SK-N-SH (cell line): ENCODE data around the gene POLR3H. TPM values are rescaled to one million over a fixed set of nuclear protein-coding genes. Genes with fewer than 3 reads are reported as not detected.

Experiments
- CTCF ChIA-PET: fragments of 300-600, 350-600 bp; formaldehyde crosslinking; extraction: SDS; loops from one replicate; lab custom pipeline; 2021; lab: Yijun Ruan, JAX
- POLR2A ChIA-PET: fragments of 350-600 bp; sonication (Branson Sonifier 250); formaldehyde crosslinking; extraction: SDS; loops from one replicate; lab custom pipeline; 2020; ENCODE audit warnings: antibody characterized with exemption, inconsistent platforms; lab: Yijun Ruan, JAX
- DNase-seq: peaks from one replicate; pipeline ENCODE4 v3.0.0; 2012
- H2AFZ ChIP-seq: fragments of 200-600 bp; sonication (generic); 2 replicates; pipeline ENCODE4 v1.8.1; 2016; ENCODE audit warnings: antibody characterized with exemption, mild to moderate bottlenecking, low read depth
- H3F3A ChIP-seq: fragments of 200-600 bp; sonication (generic); replicated peaks from 2 replicates; pipeline ENCODE3; 2016; ENCODE audit warnings: antibody characterized with exemption, mild to moderate bottlenecking; ENCODE audit not compliant: insufficient read depth
- H3K27ac ChIP-seq, 2 experiments: fragments of 200-500 bp in 1 of 2; fragments of 200-600 bp in 1 of 2; sonication (Bioruptor generic) in 1 of 2; sonication (generic), shearing (Covaris generic) in 1 of 2; 2 replicates each; pipeline versions ENCODE4 v1.5.1 to v1.6.1; 2014 to 2016; ENCODE audit warnings: low read depth in 2 of 2, inconsistent platforms in 1 of 2, low read length in 1 of 2, mild to moderate bottlenecking in 1 of 2, mixed read lengths in 1 of 2
- H3K27me3 ChIP-seq: fragments of 200-600 bp; sonication (generic), shearing (Covaris generic); 2 replicates; pipeline ENCODE4 v1.6.1; 2016; ENCODE audit warnings: mixed run types; ENCODE audit not compliant: insufficient read depth
- H3K36me3 ChIP-seq, 2 experiments: fragments of 200-500 bp in 1 of 2; fragments of 200-600 bp in 1 of 2; sonication (Bioruptor generic) in 1 of 2; sonication (generic) in 1 of 2; replicated peaks in 1 of 2; 2 replicates each; pipeline versions ENCODE3 to v1.5.1; 2014 to 2016; ENCODE audit warnings: low read length in 1 of 2, mild to moderate bottlenecking in 1 of 2; ENCODE audit not compliant: insufficient read depth in 2 of 2, control insufficient read depth in 1 of 2
- H3K4me1 ChIP-seq, 2 experiments: fragments of 200-500 bp in 1 of 2; fragments of 200-600 bp in 1 of 2; sonication (Bioruptor generic) in 1 of 2; sonication (generic), shearing (Covaris generic) in 1 of 2; 2 replicates each; pipeline versions ENCODE4 v1.5.1 to v1.6.1; 2014 to 2016; ENCODE audit warnings: low read depth in 1 of 2, low read length in 1 of 2, mixed run types in 1 of 2; ENCODE audit not compliant: insufficient read depth in 2 of 2, control insufficient read depth in 1 of 2
- H3K4me2 ChIP-seq: fragments of 200-600 bp; sonication (generic), shearing (Covaris generic); 2 replicates; pipeline ENCODE4 v1.6.1; 2017; ENCODE audit warnings: mixed run types
- H3K4me3 ChIP-seq, 2 experiments: fragments of 200-500 bp in 1 of 2; fragments of 200-600 bp in 1 of 2; sonication (Bioruptor generic) in 1 of 2; sonication (generic), shearing (Covaris generic) in 1 of 2; 2 replicates each; pipeline versions ENCODE4 v1.5.1 to v1.8.1; 2014 to 2016; ENCODE audit warnings: low read depth in 2 of 2, inconsistent platforms in 1 of 2, low read length in 1 of 2, mild to moderate bottlenecking in 1 of 2, mixed read lengths in 1 of 2, moderate library complexity in 1 of 2
- H3K79me2 ChIP-seq: fragments of 200-600 bp; sonication (generic); 2 replicates; pipeline ENCODE4 v1.8.1; 2017; ENCODE audit warnings: mild to moderate bottlenecking; ENCODE audit not compliant: insufficient read depth
- H3K9ac ChIP-seq: fragments of 200-600 bp; sonication (generic); 2 replicates; pipeline ENCODE4 v1.6.1; 2017; ENCODE audit warnings: mixed run types
- H3K9me2 ChIP-seq: fragments of 200-600 bp; sonication (generic); 2 replicates; pipeline ENCODE4 v1.6.1; 2017; ENCODE audit warnings: mixed run types
- H3K9me3 ChIP-seq: fragments of 200-600 bp; sonication (generic); 2 replicates; pipeline ENCODE4 v1.6.1; 2017; ENCODE audit warnings: mixed run types, mild to moderate bottlenecking, moderate library complexity
- H4K20me1 ChIP-seq: fragments of 200-600 bp; sonication (generic); 2 replicates; pipeline ENCODE4 v1.6.1; 2017; ENCODE audit warnings: mild to moderate bottlenecking, mixed run types; ENCODE audit not compliant: insufficient read depth
- EP300 ChIP-seq, 2 experiments: IDR thresholded peaks; 2 replicates each; pipeline versions ENCODE4 v1.4.0 to v1.6.1; 2012; ENCODE audit warnings: borderline replicate concordance in 1 of 2, low read depth in 1 of 2, low read length in 1 of 2
- EZH2phosphoT487 ChIP-seq: fragments of 200-600 bp; sonication (generic); IDR thresholded peaks from 2 replicates; pipeline ENCODE4 v1.6.1; 2017; ENCODE audit warnings: low read depth, mixed run types, mild to moderate bottlenecking, antibody characterized with exemption, moderate library complexity, borderline replicate concordance
- FOXJ3 ChIP-seq: sonication (generic); formaldehyde crosslinking; IDR thresholded peaks from 2 replicates; pipeline ENCODE4 v1.5.1; 2020; ENCODE audit warnings: mild to moderate bottlenecking, missing genetic modification reagents
- GATA2 ChIP-seq: sonication (generic); formaldehyde crosslinking; IDR thresholded peaks from 2 replicates; pipeline ENCODE4 v1.5.0; 2020; ENCODE audit warnings: mild to moderate bottlenecking, missing genetic modification reagents
- IRF3 ChIP-seq: fragments of 150-350 bp; IDR thresholded peaks from 2 replicates; pipeline ENCODE4 v1.6.1; 2016; ENCODE audit warnings: mild to moderate bottlenecking, low read depth, low read length
- JUND ChIP-seq: IDR thresholded peaks from 2 replicates; pipeline ENCODE4 v1.4.0; 2012
- MXI1 ChIP-seq: IDR thresholded peaks from 2 replicates; pipeline ENCODE4 v1.6.1; 2012; ENCODE audit warnings: mild to moderate bottlenecking, low read depth, low read length, improper control_type of control experiment
- NFIC ChIP-seq: IDR thresholded peaks from 2 replicates; pipeline ENCODE4 v1.4.0; 2012; ENCODE audit warnings: borderline replicate concordance
- PBX3 ChIP-seq: IDR thresholded peaks from 2 replicates; pipeline ENCODE4; 2012
- POLR2AphosphoS5 ChIP-seq: IDR thresholded peaks from 2 replicates; pipeline ENCODE4 v1.6.1; 2012; ENCODE audit warnings: low read depth, low read length
- RAD21 ChIP-seq: IDR thresholded peaks from 2 replicates; pipeline ENCODE4 v1.6.1; 2012; ENCODE audit warnings: mild to moderate bottlenecking, low read length
- RCOR1 ChIP-seq: fragments of 150-350 bp; IDR thresholded peaks from 2 replicates; pipeline ENCODE4 v1.6.1; 2017; ENCODE audit warnings: antibody characterized with exemption, low read length
- RXRA ChIP-seq: IDR thresholded peaks from 2 replicates; pipeline ENCODE4 v1.4.0; 2012; ENCODE audit warnings: low read depth, mild to moderate bottlenecking, borderline replicate concordance
- SIN3A ChIP-seq: IDR thresholded peaks from 2 replicates; pipeline ENCODE4 v1.6.1; 2012; ENCODE audit warnings: low read depth, mild to moderate bottlenecking, low read length, moderate library complexity, borderline replicate concordance
- SMC3 ChIP-seq: IDR thresholded peaks from 2 replicates; pipeline ENCODE4 v1.6.1; 2012; ENCODE audit warnings: low read depth, low read length, improper control_type of control experiment
- TAF1 ChIP-seq: IDR thresholded peaks from 2 replicates; pipeline ENCODE4 v1.6.1; 2012; ENCODE audit warnings: low read depth, mild to moderate bottlenecking, low read length, moderate library complexity, borderline replicate concordance
- TCF12 ChIP-seq: IDR thresholded peaks from 2 replicates; pipeline ENCODE4 v1.4.0; 2012
- ZBTB33 ChIP-seq: IDR thresholded peaks from 2 replicates; pipeline ENCODE4 v1.4.0; 2012; ENCODE audit warnings: low read depth, borderline replicate concordance
- WGBS: methylation state at CpG from one replicate; pipeline ENCODE4 v1.1.6; 2017; ENCODE audit warnings: low lambda C conversion rate; 5-methylcytosine and 5-hydroxymethylcytosine counted together
- polyA plus RNA-seq, 3 experiments: library from polyadenylated mRNA; depleted of rRNA; stranded (reverse); fragments of >200 nt; gene quantifications; 2 replicates each; pipeline ENCODE4 v1.2.3, GENCODE V29; 2012

The POLR3H gene
- polyA plus RNA-seq, 1 of the 3 experiments (the other 2 are of a cell fraction): 22.9 TPM

GRCh38 chr22:41579297-41579996 lies 35.2 kb upstream of the POLR3H start (continued):
- TF ChIP-seq ZBTB33: no peak
- TF ChIP-seq POLR2AphosphoS5: no peak
- TF ChIP-seq IRF3: no peak
- no peak for TF ChIP-seq FOXJ3 (CRISPR knock-in tag)

GRCh38 chr22:41578818-41579217 lies 34.5 kb upstream of the POLR3H start:
- Histone ChIP-seq H3K4me2 (no peak overlapping the region), H3K9me3 (no peaks in the 10 kb centered on the region), H3K4me1 (no peaks in the 10 kb centered on the region; a peak in 1 of 4 replicates), H3K4me3 (no peak overlapping the region), H3K27ac (no peak overlapping the region), H3K27me3 (no peaks in the 10 kb centered on the region), H3K9me2 (no peaks in the 10 kb centered on the region), H2AFZ (no peak overlapping the region), H3K9ac (no peak overlapping the region), H3F3A (no peaks in the 10 kb centered on the region), H3K79me2 (no peaks in the 10 kb centered on the region), H4K20me1 (no peaks in the 10 kb centered on the region), H3K36me3 (no peaks in the 10 kb centered on the region)
- TF ChIP-seq RAD21: no peak
- TF ChIP-seq JUND: no peak
- no peak for DNase-seq
- POLR2A ChIA-PET: no interaction called here
- 100% methylated on average over 3 of the region's 9 CpGs for WGBS
- CTCF ChIA-PET: no interaction called here

- no peak for DNase-seq
- WGBS: 94% methylated on average over 4 of the region's 8 CpGs
- no peak overlapping the region for H2AFZ ChIP-seq
- ChIA-PET POLR2A (no interaction called here), CTCF (interaction anchor here (1.3 kb wide), 1 partner anchor 16 kb away, joined by 3 read pairs; no protein-coding TSS in a partner anchor)
- H3K9me3 ChIP-seq: no peaks in the 10 kb centered on the region
- H3K4me2 ChIP-seq: no peak overlapping the region
- no peaks in the 10 kb centered on the region for H3K79me2 ChIP-seq
- H3K4me3 ChIP-seq: no peak overlapping the region
- H3K27me3 ChIP-seq: no peaks in the 10 kb centered on the region
- no peaks in the 10 kb centered on the region for H3F3A ChIP-seq
- H3K9ac ChIP-seq: no peak overlapping the region
- H3K4me1 ChIP-seq: no peaks in the 10 kb centered on the region; a peak in 1 of 4 replicates
- no peaks in the 10 kb centered on the region for H3K9me2 ChIP-seq
- H3K36me3 ChIP-seq: no peaks in the 10 kb centered on the region
- H3K27ac ChIP-seq: no peak overlapping the region
- H4K20me1 ChIP-seq: no peaks in the 10 kb centered on the region
- TF ChIP-seq PBX3 (no peak), IRF3 (no peak), SIN3A (no peak), GATA2 (CRISPR knock-in tag) (no peak), SMC3 (no peak), TCF12 (no peak), ZBTB33 (no peak), POLR2AphosphoS5 (no peak), RCOR1 (no peak), EP300 (IDR thresholded peaks at IDR 0.05; ENCODE audit: borderline replicate concordance in 1 of 2, low read depth in 1 of 2, low read length in 1 of 2) (no peak), EZH2phosphoT487 (no peak), NFIC (no peak), MXI1 (no peak), TAF1 (no peak), RXRA (no peak)
These were observed 33.8 kb upstream of the POLR3H start for GRCh38 chr22:41578114-41578513.
